ENCODE results near the gene AHCY. TPM values are rescaled to one million over a fixed set of nuclear protein-coding genes. Genes with fewer than 3 reads are reported as not detected.

The AHCY gene
- total RNA-seq, 4 donors from 2014 or later, result 53.8 to 82.7 (median 73.3) TPM

GRCh38 chr20:34251619-34252018 is 51.5 kb downstream of the AHCY start:
- intact Hi-C loops (cut with DNase I; ENCODE audit: low total_unique reads), result no loop called here
- Histone ChIP-seq H3K36me3 (no peaks in the 10 kb centered on the region), H3K9me3 (no peaks in the 10 kb centered on the region), H3K4me3 (no peak overlapping the region), H3K27me3 (no peaks in the 10 kb centered on the region), H3K27ac (no peak overlapping the region), H3K4me1 (no peaks in the 10 kb centered on the region)
- no peak for TF ChIP-seq POLR2A (IDR thresholded peaks at IDR 0.05)
- TF ChIP-seq, protein P1, sequence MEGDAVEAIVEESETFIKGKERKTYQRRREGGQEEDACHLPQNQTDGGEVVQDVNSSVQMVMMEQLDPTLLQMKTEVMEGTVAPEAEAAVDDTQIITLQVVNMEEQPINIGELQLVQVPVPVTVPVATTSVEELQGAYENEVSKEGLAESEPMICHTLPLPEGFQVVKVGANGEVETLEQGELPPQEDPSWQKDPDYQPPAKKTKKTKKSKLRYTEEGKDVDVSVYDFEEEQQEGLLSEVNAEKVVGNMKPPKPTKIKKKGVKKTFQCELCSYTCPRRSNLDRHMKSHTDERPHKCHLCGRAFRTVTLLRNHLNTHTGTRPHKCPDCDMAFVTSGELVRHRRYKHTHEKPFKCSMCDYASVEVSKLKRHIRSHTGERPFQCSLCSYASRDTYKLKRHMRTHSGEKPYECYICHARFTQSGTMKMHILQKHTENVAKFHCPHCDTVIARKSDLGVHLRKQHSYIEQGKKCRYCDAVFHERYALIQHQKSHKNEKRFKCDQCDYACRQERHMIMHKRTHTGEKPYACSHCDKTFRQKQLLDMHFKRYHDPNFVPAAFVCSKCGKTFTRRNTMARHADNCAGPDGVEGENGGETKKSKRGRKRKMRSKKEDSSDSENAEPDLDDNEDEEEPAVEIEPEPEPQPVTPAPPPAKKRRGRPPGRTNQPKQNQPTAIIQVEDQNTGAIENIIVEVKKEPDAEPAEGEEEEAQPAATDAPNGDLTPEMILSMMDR (IDR thresholded peaks at IDR 0.05), result no peak
- DNase-seq, result no peak

- Histone ChIP-seq H3K27ac (no peak overlapping the region), H3K4me1 (no peaks in the 10 kb centered on the region), H3K4me3 (no peak overlapping the region), H3K9me3 (no peaks in the 10 kb centered on the region), H3K36me3 (no peaks in the 10 kb centered on the region), H3K27me3 (no peaks in the 10 kb centered on the region)
- DNase-seq, result no peak
- intact Hi-C loops (cut with DNase I; ENCODE audit: low total_unique reads), result no loop called here
- TF ChIP-seq, protein P1 (IDR thresholded peaks at IDR 0.05), result no peak
- no peak for TF ChIP-seq POLR2A (IDR thresholded peaks at IDR 0.05)
These were observed 53.1 kb downstream of the AHCY start for GRCh38 chr20:34250005-34250404.

- Histone ChIP-seq H3K27ac (no peak overlapping the region), H3K4me3 (no peak overlapping the region), H3K4me1 (no peaks in the 10 kb centered on the region), H3K36me3 (no peaks in the 10 kb centered on the region), H3K9me3 (no peaks in the 10 kb centered on the region), H3K27me3 (no peaks in the 10 kb centered on the region)
- intact Hi-C loops (cut with DNase I; ENCODE audit: low total_unique reads), result no loop called here
- TF ChIP-seq, protein P1 (IDR thresholded peaks at IDR 0.05), result no peak
- no peak for TF ChIP-seq POLR2A (IDR thresholded peaks at IDR 0.05)
- no peak for DNase-seq
These were observed 53.9 kb downstream of the AHCY start for GRCh38 chr20:34249291-34249690.

DNA sequence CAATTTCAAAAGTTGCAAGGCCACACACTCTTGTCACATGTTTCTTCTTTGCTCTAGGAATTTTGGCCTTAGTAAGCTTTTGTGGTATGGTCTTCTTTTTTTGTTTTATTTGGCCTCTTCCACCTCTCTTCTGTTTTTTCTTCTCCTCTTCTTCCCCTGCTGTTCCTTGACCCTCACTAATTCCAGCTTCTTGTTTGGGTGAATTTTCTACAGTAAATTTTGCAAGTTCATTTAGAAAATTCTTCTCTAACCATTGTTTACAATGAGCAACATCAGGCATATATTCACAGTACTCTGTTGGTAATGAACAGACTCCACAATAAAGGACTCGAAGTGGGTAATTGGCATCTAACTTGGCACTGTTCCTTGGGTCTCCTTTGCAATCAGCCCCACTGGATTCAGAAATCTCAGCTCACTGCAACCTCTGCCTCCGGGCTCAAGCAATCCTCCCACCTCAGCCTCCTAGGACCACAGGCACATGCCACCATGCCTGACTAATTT is 57.0 kb downstream of the AHCY start:
- intact Hi-C loops (cut with DNase I; ENCODE audit: low total_unique reads), result no loop called here
- no peak for DNase-seq
- H3K27ac ChIP-seq, result no peak overlapping the region
- H3K27me3 ChIP-seq, result no peaks in the 10 kb centered on the region
- H3K9me3 ChIP-seq, result no peaks in the 10 kb centered on the region
- H3K4me1 ChIP-seq, result no peaks in the 10 kb centered on the region
- TF ChIP-seq, protein P1 (IDR thresholded peaks at IDR 0.05), result no peak
- TF ChIP-seq POLR2A (IDR thresholded peaks at IDR 0.05), result no peak
- no peak overlapping the region for H3K4me3 ChIP-seq
- no peaks in the 10 kb centered on the region for H3K36me3 ChIP-seq

DNA sequence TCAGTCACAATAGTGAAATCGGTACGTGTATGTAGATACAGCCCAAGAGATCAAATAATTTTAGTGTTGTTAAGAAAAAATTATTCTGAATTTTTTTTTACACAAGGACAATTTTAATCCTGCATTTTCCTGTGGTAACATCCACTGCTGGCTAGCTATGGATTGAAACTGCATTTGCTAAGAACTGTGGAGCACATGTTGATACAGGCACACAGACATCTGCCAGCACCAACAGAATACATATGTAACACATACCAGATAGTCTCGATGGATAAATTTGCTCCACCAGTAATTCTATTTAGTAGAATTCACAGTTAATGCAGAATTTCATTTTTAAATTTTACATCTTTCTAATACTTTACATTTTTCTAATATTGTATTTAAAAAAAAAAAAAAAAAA is 59.8 kb downstream of the AHCY start:
- no peaks in the 10 kb centered on the region for H3K27me3 ChIP-seq
- no peak overlapping the region for H3K4me3 ChIP-seq
- no peak for TF ChIP-seq POLR2A (IDR thresholded peaks at IDR 0.05)
- TF ChIP-seq, protein P1 (IDR thresholded peaks at IDR 0.05), result no peak
- intact Hi-C loops (cut with DNase I; ENCODE audit: low total_unique reads), result no loop called here
- H3K9me3 ChIP-seq, result no peaks in the 10 kb centered on the region
- no peak overlapping the region for H3K27ac ChIP-seq
- no peaks in the 10 kb centered on the region for H3K36me3 ChIP-seq
- H3K4me1 ChIP-seq, result no peaks in the 10 kb centered on the region
- DNase-seq, result no peak

Measured in uterus (tissue), 4 donors.